HEK293T (cell line): Measurements from ENCODE around the gene SCN8A.

Experiments
- BHLHE40 ChIP-seq: fragments of 450-650 bp; IDR thresholded peaks from 2 replicates; pipeline ENCODE4 v1.6.1; 2016; ENCODE audit warnings: mild to moderate bottlenecking, moderate library complexity, borderline replicate concordance
- ELF4 ChIP-seq: fragments of 450-650 bp; IDR thresholded peaks from 2 replicates; pipeline ENCODE4 v1.6.1; 2017; ENCODE audit warnings: antibody characterized with exemption
- FOXA1 ChIP-seq: fragments of 450-650 bp; IDR thresholded peaks from 2 replicates; pipeline ENCODE4 v1.6.1; 2016; ENCODE audit warnings: mild to moderate bottlenecking
- FOXM1 ChIP-seq: fragments of 450-650 bp; IDR thresholded peaks from 2 replicates; pipeline ENCODE4 v1.6.1; 2017; ENCODE audit warnings: mild to moderate bottlenecking, borderline replicate concordance
- LEF1 ChIP-seq: fragments of 450-650 bp; IDR thresholded peaks from 2 replicates; pipeline ENCODE4 v1.6.1; 2017; ENCODE audit warnings: mild to moderate bottlenecking, borderline replicate concordance
- SUZ12 ChIP-seq: fragments of 450-650 bp; IDR thresholded peaks from 2 replicates; pipeline ENCODE4 v1.6.1; 2016; ENCODE audit warnings: mild to moderate bottlenecking

- TF ChIP-seq LEF1 (no peak), SUZ12 (no peak), BHLHE40 (no peak), FOXA1 (no peak), FOXM1 (no peak), ELF4 (no peak)
Measured at GRCh38 chr12:51818566-51819300, 227.7 kb downstream of the SCN8A start.
